NCI-H2196 (cell line): ENCODE results near the gene ARMH2.

Source experiments
- DNase-seq: peaks from one replicate; lab custom pipeline; 2025; ENCODE audit not compliant: unreplicated experiment; lab: John Stamatoyannopoulos, UW

Gene ARMH2

DNA sequence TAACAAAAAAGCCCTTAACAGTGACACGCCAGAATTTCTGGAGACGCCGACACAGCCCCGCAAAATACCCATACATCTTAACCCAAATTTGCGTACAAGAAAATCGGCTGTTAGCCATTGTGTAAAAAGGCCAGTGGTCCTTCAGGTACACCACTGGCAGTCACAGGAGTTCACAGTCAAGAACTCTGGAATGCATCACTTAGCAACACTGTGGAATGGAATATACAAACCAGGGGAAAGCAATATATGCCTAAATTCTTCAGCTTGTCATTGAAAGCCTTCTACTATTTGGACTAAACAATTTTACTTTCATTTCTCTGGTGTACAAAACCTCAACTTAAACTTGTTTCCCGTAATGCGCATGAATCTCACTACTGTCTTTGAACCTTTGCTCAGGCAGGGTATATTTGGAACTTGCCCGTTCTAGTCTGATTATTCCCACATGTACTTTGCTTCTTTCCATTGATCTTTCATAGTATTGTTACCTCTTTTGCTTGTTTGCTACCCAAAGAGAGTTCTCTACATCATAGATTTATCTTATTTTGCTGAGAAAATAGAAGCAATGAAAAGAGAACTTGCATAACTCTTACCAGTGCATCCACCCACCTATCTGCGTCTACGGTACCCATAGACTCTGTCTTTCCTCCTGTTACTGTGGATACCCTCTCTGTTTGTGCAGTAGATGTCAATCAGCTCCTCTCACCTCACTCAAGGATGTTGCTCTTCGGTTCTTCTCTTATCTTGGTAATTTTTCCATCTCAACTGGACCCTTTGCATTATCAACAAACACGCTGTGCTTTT lies at the start of gene ARMH2:
Gene ARMH2, minus strand, starts transcription at position 178 of the 801 bp plus-strand sequence. Its CDS starts 60 bp downstream, at position 118.
- no peak for DNase-seq

DNA sequence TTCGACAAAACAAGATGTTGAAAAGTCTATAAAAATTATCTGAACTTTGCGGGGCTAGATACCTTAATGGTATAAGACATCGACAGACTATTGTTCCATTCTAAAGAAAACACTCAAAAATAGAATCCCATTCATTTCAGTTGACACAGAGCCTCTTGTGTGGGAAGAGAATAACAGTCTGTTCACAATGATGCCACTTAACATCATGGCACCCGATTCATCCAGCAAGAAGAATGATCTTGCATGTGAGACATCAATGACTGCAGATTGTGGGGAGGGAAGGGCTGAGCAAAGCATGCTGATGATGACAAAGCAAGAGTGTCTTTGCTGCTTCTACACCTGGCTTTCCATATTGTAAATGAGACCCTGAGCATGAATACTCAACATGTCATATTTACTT lies 49.7 kb upstream of the ARMH2 start:
- DNase-seq = no peak

GRCh38 chr6:24847402-24847801 lies 48.7 kb upstream of the ARMH2 start:
- DNase-seq = no peak

DNA sequence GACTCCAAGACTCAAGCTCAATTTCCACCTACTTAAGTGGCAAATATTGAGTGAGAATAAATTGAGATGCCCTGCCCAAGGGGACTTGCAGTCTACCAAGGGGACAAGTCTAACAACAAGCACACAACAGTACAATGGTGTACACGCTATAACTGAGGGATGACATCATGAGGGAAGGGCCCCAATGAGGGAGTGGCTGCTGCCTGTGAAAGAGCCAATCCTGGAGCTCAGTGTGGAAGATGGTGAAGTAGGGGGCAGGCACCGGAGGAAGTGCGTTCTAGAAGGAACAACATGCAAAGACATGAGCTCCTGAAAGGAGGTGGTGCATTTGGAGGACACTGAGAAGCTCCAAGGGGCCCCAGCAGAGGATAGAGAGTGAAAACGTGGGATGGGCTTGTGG lies 46.9 kb upstream of the ARMH2 start:
- no peak for DNase-seq

GRCh38 chr6:24844903-24845302 lies 46.2 kb upstream of the ARMH2 start:
- DNase-seq = no peak

DNA sequence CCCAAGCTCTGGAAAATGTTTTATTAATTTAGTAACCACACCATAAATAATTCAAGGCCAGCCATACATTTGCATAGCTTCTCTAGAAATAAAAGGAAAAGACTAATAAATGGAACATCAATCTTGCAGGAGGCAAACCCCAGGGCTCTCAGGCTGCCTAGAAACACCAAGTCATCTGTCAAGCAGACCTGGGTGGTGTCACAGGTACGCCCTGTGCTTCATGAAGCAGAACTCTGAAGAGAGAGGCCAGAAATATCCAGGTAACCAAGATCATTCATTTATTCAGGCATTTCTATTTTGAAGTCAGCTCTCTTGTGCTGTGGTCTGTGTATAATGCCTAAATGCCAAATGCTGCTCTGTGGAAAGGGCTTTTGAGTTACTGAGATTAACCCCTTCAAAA lies 45.3 kb upstream of the ARMH2 start:
- no peak for DNase-seq

- no peak for DNase-seq
These were observed 41.5 kb upstream of the ARMH2 start for GRCh38 chr6:24840187-24840586.

DNA sequence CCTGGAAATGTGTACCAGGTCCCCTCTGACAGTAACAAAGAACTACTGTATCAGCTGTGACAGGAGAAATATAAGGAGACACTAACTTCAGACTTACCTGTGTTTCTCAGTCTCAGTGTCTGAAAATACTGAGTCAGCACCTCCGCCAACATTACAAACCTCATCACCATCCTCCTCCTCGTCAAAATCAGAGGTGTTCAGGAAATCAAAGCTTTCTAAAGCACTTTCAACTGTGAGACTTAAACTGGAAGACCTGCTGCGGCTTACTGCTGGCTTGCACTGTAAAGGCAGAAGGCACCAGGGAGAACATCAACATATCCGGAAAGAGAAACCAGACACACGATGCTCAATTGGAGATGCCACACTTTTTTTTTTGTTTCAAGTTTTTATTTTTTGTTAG lies 40.3 kb upstream of the ARMH2 start:
- DNase-seq = no peak

GRCh38 chr6:24838081-24838480 lies 39.4 kb upstream of the ARMH2 start:
- DNase-seq = no peak

- DNase-seq = peak; percentile 48
These were observed 37.4 kb upstream of the ARMH2 start for GRCh38 chr6:24836109-24836508.

DNA sequence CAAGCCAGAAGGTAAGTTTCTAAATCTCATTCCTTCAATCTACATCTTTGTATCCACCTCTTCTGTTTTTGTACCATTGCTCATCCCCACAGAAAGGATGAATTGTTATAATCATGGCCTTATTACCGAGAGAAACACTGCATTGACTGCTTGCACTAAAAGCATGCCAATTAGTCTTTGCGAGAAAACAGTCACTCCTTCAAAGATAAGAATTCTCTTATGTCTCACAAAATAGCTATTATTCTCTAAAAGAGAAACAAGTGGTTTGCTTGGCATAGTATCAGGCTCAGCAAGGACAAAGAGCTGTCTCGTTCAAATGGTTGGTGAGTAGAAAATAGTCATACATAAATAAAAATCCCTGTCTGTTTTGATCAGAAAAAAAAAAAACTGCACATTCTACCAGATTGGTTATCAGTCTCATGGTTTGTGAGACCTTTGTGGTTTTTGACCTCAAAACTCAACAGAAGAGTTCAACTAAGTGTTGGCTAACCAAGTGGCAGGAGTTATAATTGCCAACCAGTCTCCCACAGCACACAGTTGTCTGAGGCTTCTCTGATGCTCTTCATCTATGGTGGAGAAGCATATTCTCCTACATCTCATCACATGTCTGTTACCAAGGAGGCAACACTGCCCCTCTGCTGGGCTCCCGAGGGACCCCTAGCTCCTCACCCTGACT lies 35.1 kb upstream of the ARMH2 start:
- no peak for DNase-seq

DNA sequence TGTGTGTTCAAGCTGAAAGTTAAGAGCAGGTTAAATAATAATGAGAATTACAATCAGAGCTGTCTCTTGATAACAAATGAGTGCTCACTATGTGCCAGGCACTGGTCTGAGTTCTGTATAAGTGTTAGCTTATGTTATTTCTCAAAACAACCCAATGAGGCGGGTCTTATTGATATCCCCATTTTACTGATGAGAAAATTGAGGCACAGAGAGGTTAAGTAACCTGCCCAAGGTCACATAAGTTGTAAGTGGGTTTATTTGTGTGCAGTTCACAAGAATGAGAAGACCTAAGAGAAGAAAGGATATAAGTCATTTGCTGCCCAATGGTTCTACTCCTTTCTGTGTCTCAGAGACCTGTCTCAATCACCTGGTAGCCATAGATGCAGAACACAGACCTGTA lies 34.1 kb upstream of the ARMH2 start:
- no peak for DNase-seq

- no peak for DNase-seq
These were observed 33.3 kb upstream of the ARMH2 start for GRCh38 chr6:24831771-24832716.

GRCh38 chr6:24829657-24830056 lies 30.9 kb upstream of the ARMH2 start:
- no peak for DNase-seq

DNA sequence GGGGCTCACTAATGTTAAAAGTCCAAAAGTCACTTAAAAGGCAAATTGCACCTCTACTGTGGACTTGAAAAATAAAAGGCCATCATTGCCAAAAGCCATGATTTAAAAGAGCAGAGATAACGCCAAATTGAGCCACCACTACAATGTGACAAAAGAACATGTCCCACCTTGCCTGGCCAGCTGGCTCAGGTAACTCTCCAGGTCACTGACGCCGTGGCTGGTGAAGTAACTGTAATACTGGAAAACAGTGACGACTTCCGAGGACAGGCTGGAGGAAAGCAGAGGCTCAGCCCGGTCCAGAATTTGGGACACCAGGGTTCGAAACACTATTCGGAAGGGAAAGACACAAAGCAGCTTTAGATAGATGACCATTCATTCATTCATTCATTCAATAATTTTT lies 29.3 kb upstream of the ARMH2 start:
- no peak for DNase-seq

- no peak for DNase-seq
These were observed 28.4 kb upstream of the ARMH2 start for GRCh38 chr6:24827162-24827561.

- no peak for DNase-seq
These were observed 26.5 kb upstream of the ARMH2 start for GRCh38 chr6:24825130-24825630.

DNA sequence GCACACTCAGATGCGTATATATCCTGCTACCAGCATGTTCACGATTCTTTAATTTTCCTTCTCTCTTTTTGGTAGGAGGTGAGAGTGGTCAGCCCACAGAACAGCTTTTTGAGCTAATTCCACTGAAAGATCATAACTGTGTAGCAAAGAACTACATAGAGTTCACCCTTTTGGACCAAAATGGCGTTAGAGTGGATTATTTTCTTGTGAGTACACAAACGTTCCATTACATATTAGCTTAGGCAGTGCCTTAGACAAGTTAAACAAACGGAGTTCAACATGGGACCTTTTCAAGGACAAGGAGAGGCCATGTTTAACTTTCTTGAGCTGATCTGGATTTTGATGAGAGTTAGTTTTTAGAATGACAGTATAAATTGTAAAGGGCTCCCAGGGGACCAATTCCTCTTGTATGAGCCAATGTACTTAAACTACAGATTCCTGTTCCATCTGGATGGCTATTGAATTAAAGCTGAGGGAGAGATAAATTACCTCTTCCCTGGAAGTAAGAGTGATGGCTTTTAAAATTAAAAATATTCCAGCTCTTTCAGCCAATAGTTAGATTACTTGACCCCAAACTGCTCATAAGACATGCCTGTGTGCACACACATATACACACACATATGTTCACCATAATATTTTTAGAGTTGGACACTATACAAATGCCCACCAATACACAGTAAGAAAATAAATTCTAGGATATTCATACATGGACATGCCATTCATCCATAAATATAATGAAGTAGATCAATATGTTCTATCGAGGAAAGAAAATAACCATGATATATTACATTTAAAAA lies 25.6 kb upstream of the ARMH2 start:
- no peak for DNase-seq

DNA sequence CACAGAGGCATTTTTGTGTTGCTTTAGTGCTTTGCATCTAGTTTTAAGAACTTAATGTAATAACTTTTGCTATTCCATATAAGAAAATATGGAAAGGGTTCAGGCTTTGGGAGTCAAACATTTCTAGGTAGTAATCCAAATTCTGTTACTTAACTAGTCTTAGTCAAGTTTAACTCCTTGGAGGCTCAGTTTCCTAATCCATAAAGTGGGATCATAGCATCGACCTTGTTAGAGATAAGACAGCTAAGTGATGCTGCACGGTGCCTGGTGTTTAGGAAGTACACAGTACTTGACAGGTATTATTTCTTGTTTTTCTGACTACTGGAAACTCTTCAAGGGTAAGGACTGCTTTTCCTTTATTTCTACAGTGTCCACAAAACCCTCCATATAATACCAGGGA lies 24.5 kb upstream of the ARMH2 start:
- no peak for DNase-seq

- no peak for DNase-seq
These were observed 24.0 kb upstream of the ARMH2 start for GRCh38 chr6:24822696-24823095.
